HepG2 (cell line): ENCODE data around the gene DNAJC4. TPM values are rescaled to one million over a fixed set of nuclear protein-coding genes. Genes with fewer than 3 reads are reported as not detected.

Source experiments
- HDAC1 ChIP-seq: sonication (generic); formaldehyde crosslinking; IDR thresholded peaks from 2 replicates; pipeline ENCODE4 v1.5.1; 2020; ENCODE audit warnings: mild to moderate bottlenecking, missing genetic modification reagents
- HMGXB4 ChIP-seq, 2 experiments: sonication (generic) in 1 of 2; formaldehyde crosslinking in 1 of 2; IDR thresholded peaks; 2 replicates each; pipeline versions ENCODE4 v1.4.0 to v1.6.1; 2018 to 2020; ENCODE audit warnings: missing genetic modification reagents in 2 of 2, borderline replicate concordance in 1 of 2, low read depth in 1 of 2, mild to moderate bottlenecking in 1 of 2, missing biosample characterization in 1 of 2
- HNF4G ChIP-seq, 2 experiments: sonication (generic) in 1 of 2; formaldehyde crosslinking in 1 of 2; IDR thresholded peaks; 2 replicates each; pipeline versions ENCODE4 v1.4.0 to v1.6.1; 2011 to 2020; ENCODE audit warnings: borderline replicate concordance in 2 of 2, low read depth in 2 of 2, mild to moderate bottlenecking in 2 of 2, low read length in 1 of 2, missing genetic modification reagents in 1 of 2, moderate library complexity in 1 of 2
- KLF13 ChIP-seq: sonication (generic); formaldehyde crosslinking; IDR thresholded peaks from 2 replicates; pipeline ENCODE4 v1.4.0; 2020; ENCODE audit warnings: mild to moderate bottlenecking, missing genetic modification reagents
- POGZ ChIP-seq: sonication (generic); formaldehyde crosslinking; IDR thresholded peaks from 2 replicates; pipeline ENCODE4 v1.4.0; 2020; ENCODE audit warnings: mild to moderate bottlenecking, missing genetic modification reagents
- RBFOX2 ChIP-seq: fragments of 200-400 bp; formaldehyde crosslinking; IDR thresholded peaks from 2 replicates; pipeline ENCODE4 v1.6.1; 2017; ENCODE audit warnings: low read depth, mild to moderate bottlenecking, low read length
- SOX6 ChIP-seq, 2 experiments: fragments of 450-650 bp in 1 of 2; sonication (generic) in 1 of 2; formaldehyde crosslinking in 1 of 2; IDR thresholded peaks; 2 replicates each; pipeline versions ENCODE4 v1.4.0 to v1.6.1; 2017 to 2020; ENCODE audit warnings: antibody characterized with exemption in 1 of 2, mild to moderate bottlenecking in 1 of 2, missing genetic modification reagents in 1 of 2
- TBX2 ChIP-seq: sonication (generic); formaldehyde crosslinking; IDR thresholded peaks from 2 replicates; pipeline ENCODE4 v1.5.0; 2020; ENCODE audit warnings: missing genetic modification reagents, mild to moderate bottlenecking, borderline replicate concordance
- THAP9 ChIP-seq: sonication (generic); formaldehyde crosslinking; IDR thresholded peaks from 2 replicates; pipeline ENCODE4; 2020; ENCODE audit warnings: missing genetic modification reagents, mild to moderate bottlenecking, borderline replicate concordance
- ZNF18 ChIP-seq: sonication (generic); formaldehyde crosslinking; IDR thresholded peaks from 2 replicates; pipeline ENCODE4 v1.8.0; 2022; ENCODE audit warnings: mild to moderate bottlenecking, missing genetic modification reagents; ENCODE audit not compliant: insufficient replicate concordance
- ZNF274 ChIP-seq: sonication (generic); formaldehyde crosslinking; IDR thresholded peaks from 2 replicates; pipeline ENCODE4 v1.5.1; 2020; ENCODE audit warnings: mild to moderate bottlenecking, missing genetic modification reagents
- ZNF691 ChIP-seq: sonication (generic); formaldehyde crosslinking; IDR thresholded peaks from 2 replicates; pipeline ENCODE4 v1.4.0; 2020; ENCODE audit warnings: missing genetic modification reagents, low read depth, mild to moderate bottlenecking, borderline replicate concordance
- ZNF83 ChIP-seq: sonication (generic); formaldehyde crosslinking; IDR thresholded peaks from 2 replicates; pipeline ENCODE4 v1.4.0; 2020; ENCODE audit warnings: missing genetic modification reagents, mild to moderate bottlenecking, borderline replicate concordance
- polyA plus RNA-seq, 8 experiments: library from polyadenylated mRNA; depleted of rRNA in 3 of 8; stranded (reverse) in 7 of 8; unstranded in 1 of 8; fragments of >200 nt; fragmentation: Illumina TruSeq in 4 of 8; extraction: Trizol in 4 of 8; gene quantifications; 2 replicates each; pipeline versions ENCODE4 v1.2.1 to v1.2.3, GENCODE V29; 2011 to 2016; ENCODE audit warnings: low read depth in 4 of 8, missing spikeins in 1 of 8, mixed read lengths in 1 of 8; ENCODE audit not compliant: insufficient read depth in 1 of 8
- total RNA-seq, 5 experiments: library from RNA; depleted of rRNA; stranded (reverse); fragments of >200 nt; fragmentation: Illumina TruSeq; extraction: Trizol; gene quantifications; 2 replicates each; pipeline ENCODE4 v1.2.3, GENCODE V29; 2016; ENCODE audit warnings: low read depth in 1 of 5

Gene DNAJC4
- total and polyA plus RNA-seq, 2 of the 13 experiments (the other 11 are each of a cell fraction or from before 2014, with no cell fraction given): 10.3 to 60.8 TPM

- TF ChIP-seq THAP9 (CRISPR knock-in tag) (0 out of 2 replicates have a peak, but pooled peaks have one; percentile 60), KLF13 (CRISPR knock-in tag) (no peak), HNF4G (IDR thresholded peaks at IDR 0.05; ENCODE audit: borderline replicate concordance, low read depth, low read length) (0 out of 2 replicates have a peak, but pooled peaks have one; percentile 33), HNF4G (CRISPR knock-in tag; IDR thresholded peaks at IDR 0.05; ENCODE audit: borderline replicate concordance, low read depth) (no peak), ZNF83 (0 out of 2 replicates have a peak, but pooled peaks have one; percentile 37), HDAC1 (CRISPR knock-in tag) (peak; percentile 48; the same call in 1 of the 2 replicates), POGZ (0 out of 2 replicates have a peak, but pooled peaks have one; percentile 20), ZNF18 (CRISPR knock-in tag) (peak; percentile 55), ZNF274 (CRISPR knock-in tag) (peak; percentile 45; the same call in 1 of the 2 replicates), ZNF691 (CRISPR knock-in tag) (peak; percentile 43; the same call in 1 of the 2 replicates), RBFOX2 (peak; percentile 62; the same call in 1 of the 2 replicates), HMGXB4 (CRISPR knock-in tag; IDR thresholded peaks at IDR 0.05; ENCODE audit: borderline replicate concordance in 1 of 2, low read depth in 1 of 2) (peak in 1 of 2 experiments; percentile 63; a peak in 2 of 4 replicates), TBX2 (CRISPR knock-in tag) (peak; percentile 51; the same call in 1 of the 2 replicates), SOX6 (IDR thresholded peaks at IDR 0.05) (no peak), SOX6 (CRISPR knock-in tag; IDR thresholded peaks at IDR 0.05) (0 out of 2 replicates have a peak, but pooled peaks have one; percentile 18)
Observed at GRCh38 chr11:64245797-64246620, 15.7 kb downstream of the DNAJC4 start (continued).
